Breast epithelium (tissue), 3 donors: Measurements from ENCODE around the gene WBP2NL.

Source experiments
- POLR2A ChIP-seq: fragments of 450-650 bp; IDR thresholded peaks from one replicate; pipeline ENCODE4 v1.6.1; 2016; ENCODE audit warnings: antibody characterized with exemption, mild to moderate bottlenecking, moderate library complexity
- POLR2AphosphoS5 ChIP-seq, 3 donors: sonication (generic); formaldehyde crosslinking; IDR thresholded peaks; one replicate each; pipeline ENCODE4 v1.6.1; 2017; ENCODE audit warnings: antibody characterized with exemption in 3 of 3
- TF ChIP-seq, protein P1 (sequence below), 3 donors: fragments of 450-650 bp; IDR thresholded peaks; one replicate each; pipeline ENCODE4 v1.5.1; 2016 to 2017; ENCODE audit warnings: antibody characterized with exemption in 3 of 3, mild to moderate bottlenecking in 3 of 3, moderate library complexity in 3 of 3

DNA sequence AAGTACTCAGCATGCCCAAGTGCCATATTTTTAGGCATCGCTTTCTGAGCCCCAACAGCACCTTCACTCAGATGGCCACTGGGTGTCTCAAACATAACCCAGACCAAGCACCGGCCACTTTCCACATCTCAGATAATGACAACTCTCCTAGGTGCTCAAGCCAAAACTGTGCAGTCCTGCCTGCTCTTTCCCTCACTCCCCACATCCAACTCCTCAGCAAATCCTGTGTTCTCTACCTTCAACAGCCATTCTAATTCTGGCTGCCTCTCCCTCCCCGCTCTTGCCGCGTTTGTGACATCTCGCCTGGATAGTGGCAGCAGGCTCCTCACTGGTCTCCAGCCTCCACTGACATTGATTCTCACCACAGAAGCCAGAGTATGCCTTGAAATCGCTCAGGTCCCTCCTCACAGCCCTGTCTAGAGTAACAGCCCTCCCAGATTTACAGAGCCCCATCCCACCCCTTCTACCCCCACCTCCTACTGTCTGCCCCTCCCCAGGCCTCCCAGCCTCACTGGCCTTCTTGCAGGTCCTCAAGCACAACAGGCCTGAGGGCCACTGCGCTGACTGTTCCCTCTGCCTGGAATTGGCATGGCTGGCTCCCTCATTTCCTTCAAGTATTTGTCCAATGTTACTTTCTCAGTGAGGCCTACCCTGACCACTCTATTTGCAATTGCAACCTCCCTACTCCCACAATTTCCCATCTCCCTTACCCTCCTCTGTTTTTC lies 74.2 kb downstream of the WBP2NL start:
- TF ChIP-seq, protein P1, sequence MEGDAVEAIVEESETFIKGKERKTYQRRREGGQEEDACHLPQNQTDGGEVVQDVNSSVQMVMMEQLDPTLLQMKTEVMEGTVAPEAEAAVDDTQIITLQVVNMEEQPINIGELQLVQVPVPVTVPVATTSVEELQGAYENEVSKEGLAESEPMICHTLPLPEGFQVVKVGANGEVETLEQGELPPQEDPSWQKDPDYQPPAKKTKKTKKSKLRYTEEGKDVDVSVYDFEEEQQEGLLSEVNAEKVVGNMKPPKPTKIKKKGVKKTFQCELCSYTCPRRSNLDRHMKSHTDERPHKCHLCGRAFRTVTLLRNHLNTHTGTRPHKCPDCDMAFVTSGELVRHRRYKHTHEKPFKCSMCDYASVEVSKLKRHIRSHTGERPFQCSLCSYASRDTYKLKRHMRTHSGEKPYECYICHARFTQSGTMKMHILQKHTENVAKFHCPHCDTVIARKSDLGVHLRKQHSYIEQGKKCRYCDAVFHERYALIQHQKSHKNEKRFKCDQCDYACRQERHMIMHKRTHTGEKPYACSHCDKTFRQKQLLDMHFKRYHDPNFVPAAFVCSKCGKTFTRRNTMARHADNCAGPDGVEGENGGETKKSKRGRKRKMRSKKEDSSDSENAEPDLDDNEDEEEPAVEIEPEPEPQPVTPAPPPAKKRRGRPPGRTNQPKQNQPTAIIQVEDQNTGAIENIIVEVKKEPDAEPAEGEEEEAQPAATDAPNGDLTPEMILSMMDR (IDR thresholded peaks at IDR 0.05) = no peak
- no peak for TF ChIP-seq POLR2AphosphoS5 (IDR thresholded peaks at IDR 0.05)
- TF ChIP-seq POLR2A = no peak
